ENCODE measurements around the gene KIF26B.

The KIF26B gene

DNA sequence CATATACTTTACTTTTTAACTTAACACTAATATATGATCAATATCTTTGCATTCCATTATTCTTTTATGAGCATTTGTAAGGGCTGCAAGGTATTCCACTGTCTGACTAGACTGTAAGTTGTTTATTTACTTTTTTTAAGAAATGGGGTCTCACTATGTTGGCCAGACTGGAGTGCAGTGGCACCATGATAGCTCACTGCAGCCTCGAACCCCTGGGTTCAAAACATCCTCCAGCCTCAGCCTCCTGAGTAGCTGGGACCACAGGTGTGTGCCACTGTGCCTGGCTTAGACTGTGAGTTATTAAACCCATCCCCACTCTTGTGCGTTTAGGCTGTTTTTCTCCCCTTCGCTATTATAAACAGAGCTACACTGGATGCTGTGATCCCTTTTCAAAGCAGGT is 6.7 kb upstream of the KIF26B start:
- Histone ChIP-seq H3K4me3 (ENCODE audit: low read length, poor library complexity, severe bottlenecking) (no peak overlapping the region), H3F3A (ENCODE audit: low read depth) (no peaks in the 10 kb centered on the region), H2AFZ (ENCODE audit: low read length) (no peak overlapping the region), H3K27me3 (ENCODE audit: insufficient read depth, low read length, poor library complexity, severe bottlenecking) (no peaks in the 10 kb centered on the region), H4K20me1 (ENCODE audit: insufficient read depth, low read length, poor library complexity, severe bottlenecking) (no peaks in the 10 kb centered on the region), H3K36me3 (ENCODE audit: insufficient read depth, low read length) (no peaks in the 10 kb centered on the region), H3K9ac (ENCODE audit: low read depth, low read length, poor library complexity, severe bottlenecking) (no peak overlapping the region), H3K9me2 (replicated peaks; ENCODE audit: low read depth, low read length) (no peaks in the 10 kb centered on the region), H3K9me3 (ENCODE audit: insufficient read depth, low read depth, low read length) (no peaks in the 10 kb centered on the region), H3K79me2 (ENCODE audit: insufficient read depth, low read length) (no peaks in the 10 kb centered on the region), H3K4me2 (ENCODE audit: low read depth, low read length, poor library complexity, severe bottlenecking) (no peak overlapping the region), H3K4me1 (ENCODE audit: insufficient read depth, low read length, poor library complexity, severe bottlenecking) (no peaks in the 10 kb centered on the region)
- TF ChIP-seq, protein P1, sequence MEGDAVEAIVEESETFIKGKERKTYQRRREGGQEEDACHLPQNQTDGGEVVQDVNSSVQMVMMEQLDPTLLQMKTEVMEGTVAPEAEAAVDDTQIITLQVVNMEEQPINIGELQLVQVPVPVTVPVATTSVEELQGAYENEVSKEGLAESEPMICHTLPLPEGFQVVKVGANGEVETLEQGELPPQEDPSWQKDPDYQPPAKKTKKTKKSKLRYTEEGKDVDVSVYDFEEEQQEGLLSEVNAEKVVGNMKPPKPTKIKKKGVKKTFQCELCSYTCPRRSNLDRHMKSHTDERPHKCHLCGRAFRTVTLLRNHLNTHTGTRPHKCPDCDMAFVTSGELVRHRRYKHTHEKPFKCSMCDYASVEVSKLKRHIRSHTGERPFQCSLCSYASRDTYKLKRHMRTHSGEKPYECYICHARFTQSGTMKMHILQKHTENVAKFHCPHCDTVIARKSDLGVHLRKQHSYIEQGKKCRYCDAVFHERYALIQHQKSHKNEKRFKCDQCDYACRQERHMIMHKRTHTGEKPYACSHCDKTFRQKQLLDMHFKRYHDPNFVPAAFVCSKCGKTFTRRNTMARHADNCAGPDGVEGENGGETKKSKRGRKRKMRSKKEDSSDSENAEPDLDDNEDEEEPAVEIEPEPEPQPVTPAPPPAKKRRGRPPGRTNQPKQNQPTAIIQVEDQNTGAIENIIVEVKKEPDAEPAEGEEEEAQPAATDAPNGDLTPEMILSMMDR (conservative IDR thresholded peaks at IDR 0.05; ENCODE audit: low read length) = no peak
- TF ChIP-seq EZH2phosphoT487 (IDR thresholded peaks at IDR 0.05; ENCODE audit: borderline replicate concordance) = no peak

DNA sequence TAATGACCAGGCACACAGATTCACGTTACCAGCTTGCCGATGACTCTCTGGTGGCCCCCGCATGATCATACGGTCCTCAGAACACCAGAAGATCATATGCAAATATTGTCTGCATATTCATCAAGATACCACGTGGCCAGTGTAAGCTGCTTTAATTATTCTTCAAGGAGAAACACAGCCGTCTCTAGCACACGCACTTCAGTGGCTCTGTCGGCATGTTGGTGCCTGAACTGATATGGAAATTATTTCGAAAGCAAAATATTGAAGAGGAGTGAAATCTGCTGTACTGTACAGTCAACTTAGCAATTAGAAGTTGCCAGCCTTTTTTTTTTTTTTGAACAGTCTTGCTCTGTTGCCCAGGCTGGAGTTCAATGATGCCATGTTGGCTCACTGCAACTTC is 5.9 kb upstream of the KIF26B start:
- H3F3A ChIP-seq (ENCODE audit: low read depth) = no peaks in the 10 kb centered on the region
- no peaks in the 10 kb centered on the region for H3K79me2 ChIP-seq (ENCODE audit: insufficient read depth, low read length)
- no peaks in the 10 kb centered on the region for H4K20me1 ChIP-seq (ENCODE audit: insufficient read depth, low read length, poor library complexity, severe bottlenecking)
- no peaks in the 10 kb centered on the region for H3K36me3 ChIP-seq (ENCODE audit: insufficient read depth, low read length)
- H3K4me2 ChIP-seq (ENCODE audit: low read depth, low read length, poor library complexity, severe bottlenecking) = no peak overlapping the region
- no peak for TF ChIP-seq EZH2phosphoT487 (IDR thresholded peaks at IDR 0.05; ENCODE audit: borderline replicate concordance)
- TF ChIP-seq, protein P1 (conservative IDR thresholded peaks at IDR 0.05; ENCODE audit: low read length) = no peak
- H3K9me3 ChIP-seq (ENCODE audit: insufficient read depth, low read depth, low read length) = no peaks in the 10 kb centered on the region
- no peak overlapping the region for H2AFZ ChIP-seq (ENCODE audit: low read length)
- no peak overlapping the region for H3K4me3 ChIP-seq (ENCODE audit: low read length, poor library complexity, severe bottlenecking)
- H3K9ac ChIP-seq (ENCODE audit: low read depth, low read length, poor library complexity, severe bottlenecking) = no peak overlapping the region
- H3K27me3 ChIP-seq (ENCODE audit: insufficient read depth, low read length, poor library complexity, severe bottlenecking) = no peaks in the 10 kb centered on the region
- H3K4me1 ChIP-seq (ENCODE audit: insufficient read depth, low read length, poor library complexity, severe bottlenecking) = no peaks in the 10 kb centered on the region
- no peaks in the 10 kb centered on the region for H3K9me2 ChIP-seq (replicated peaks; ENCODE audit: low read depth, low read length)

DNA sequence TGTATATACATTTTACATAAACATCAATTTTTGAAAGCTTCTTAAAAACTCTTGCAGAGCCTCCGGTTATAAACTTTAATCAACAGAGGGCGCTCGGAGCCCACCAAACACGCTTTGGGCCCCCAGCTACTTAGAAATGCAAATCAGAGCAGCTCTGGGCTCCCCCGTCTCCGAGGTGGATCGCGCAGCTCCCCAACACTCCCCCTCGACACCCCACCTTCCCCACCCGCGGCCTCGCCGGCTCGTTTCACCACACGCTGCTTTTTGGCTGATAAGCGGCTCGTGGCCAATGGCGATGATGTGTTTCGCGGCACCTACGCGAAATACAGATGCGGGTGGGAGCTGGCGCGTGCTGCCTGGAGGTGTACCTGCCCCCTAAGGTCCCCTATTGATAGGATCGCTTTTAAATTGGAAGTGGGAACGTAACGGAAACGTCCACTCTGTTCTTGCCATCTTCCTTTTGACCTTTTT is 1.7 kb upstream of the KIF26B start:
- no peak overlapping the region for H3K4me2 ChIP-seq (ENCODE audit: low read depth, low read length, poor library complexity, severe bottlenecking)
- H3K27me3 ChIP-seq (ENCODE audit: insufficient read depth, low read length, poor library complexity, severe bottlenecking) = no peaks in the 10 kb centered on the region
- no peak overlapping the region for H2AFZ ChIP-seq (ENCODE audit: low read length)
- no peaks in the 10 kb centered on the region for H3K79me2 ChIP-seq (ENCODE audit: insufficient read depth, low read length)
- H4K20me1 ChIP-seq (ENCODE audit: insufficient read depth, low read length, poor library complexity, severe bottlenecking) = no peaks in the 10 kb centered on the region
- H3K9me2 ChIP-seq (replicated peaks; ENCODE audit: low read depth, low read length) = no peaks in the 10 kb centered on the region
- H3K4me1 ChIP-seq (ENCODE audit: insufficient read depth, low read length, poor library complexity, severe bottlenecking) = no peaks in the 10 kb centered on the region
- H3K4me3 ChIP-seq (ENCODE audit: low read length, poor library complexity, severe bottlenecking) = no peak overlapping the region
- H3K9me3 ChIP-seq (ENCODE audit: insufficient read depth, low read depth, low read length) = no peaks in the 10 kb centered on the region
- H3F3A ChIP-seq (ENCODE audit: low read depth) = no peaks in the 10 kb centered on the region
- TF ChIP-seq, protein P1 (conservative IDR thresholded peaks at IDR 0.05; ENCODE audit: low read length) = peak; percentile 83
- no peak for TF ChIP-seq EZH2phosphoT487 (IDR thresholded peaks at IDR 0.05; ENCODE audit: borderline replicate concordance)
- H3K9ac ChIP-seq (ENCODE audit: low read depth, low read length, poor library complexity, severe bottlenecking) = no peak overlapping the region
- H3K36me3 ChIP-seq (ENCODE audit: insufficient read depth, low read length) = no peaks in the 10 kb centered on the region

Data from Loucy (cell line).